HEK293 (cell line): Measurements from ENCODE around the gene ABCA12.

ENCODE experiments used
- AEBP2 ChIP-seq: fragments of 450-650 bp; formaldehyde crosslinking; IDR thresholded peaks from 2 replicates; pipeline ENCODE4 v1.5.1; 2016; ENCODE audit warnings: missing biosample characterization, missing genetic modification characterization, borderline replicate concordance
- CTCF ChIP-seq: fragments of 450-650 bp; formaldehyde crosslinking; IDR thresholded peaks from 2 replicates; pipeline ENCODE4 v1.5.1; 2016; ENCODE audit warnings: missing biosample characterization, missing genetic modification characterization
- ZBTB10 ChIP-seq: fragments of 450-650 bp; formaldehyde crosslinking; IDR thresholded peaks from 2 replicates; pipeline ENCODE4 v1.5.1; 2016; ENCODE audit warnings: missing biosample characterization, missing genetic modification characterization

- TF ChIP-seq CTCF (tag by site-specific recombination) (no peak), ZBTB10 (tag by site-specific recombination) (no peak), AEBP2 (tag by site-specific recombination) (no peak)
These were observed 585 bp downstream of the ABCA12 start for GRCh38 chr2:215137741-215138340.
